Measurements from ENCODE around the gene CLOCK.

Gene CLOCK

GRCh38 chr4:55518442-55518841, 28.3 kb downstream of the CLOCK start:
- no peak overlapping the region for H3K27ac ChIP-seq
- TF ChIP-seq ZFX (IDR thresholded peaks at IDR 0.05; ENCODE audit: borderline replicate concordance) (no peak), CTCF (IDR thresholded peaks at IDR 0.05) (no peak)

DNA sequence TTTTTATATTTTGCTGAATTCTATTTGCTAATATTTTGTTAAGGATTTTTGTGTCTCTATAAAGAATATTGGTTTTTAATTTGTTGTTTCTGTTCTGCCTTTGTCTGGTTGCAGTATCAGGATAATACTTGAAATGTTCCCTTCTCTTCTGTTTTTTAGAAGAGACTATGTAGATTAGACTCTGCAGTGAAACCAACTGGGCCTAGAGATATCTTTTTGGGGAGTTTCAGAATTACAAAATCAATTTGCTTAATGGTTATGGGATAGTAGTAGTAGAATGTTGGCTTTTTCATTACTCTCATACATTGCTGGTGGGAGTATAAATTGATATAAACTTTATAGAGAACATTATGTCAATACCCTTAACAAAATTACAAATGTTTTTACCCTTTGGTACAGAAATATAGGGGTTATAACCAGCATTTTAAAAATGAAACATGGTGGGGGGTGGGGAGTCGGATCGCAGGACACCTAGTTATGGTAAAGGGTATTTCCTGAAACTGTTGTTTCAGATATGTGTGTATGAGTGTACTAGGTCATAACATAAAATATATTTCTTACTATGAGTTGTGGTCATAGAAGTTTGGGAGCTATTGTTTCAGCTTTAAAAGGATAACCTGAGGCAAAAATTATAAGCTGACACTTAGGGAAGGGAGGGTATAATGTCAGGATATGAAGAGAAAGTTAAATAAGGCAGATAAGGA, 29.0 kb downstream of the CLOCK start:
- H3K27ac ChIP-seq, result no peak overlapping the region
- no peak for TF ChIP-seq ZFX (IDR thresholded peaks at IDR 0.05; ENCODE audit: borderline replicate concordance)
- no peak for TF ChIP-seq CTCF (IDR thresholded peaks at IDR 0.05)

DNA sequence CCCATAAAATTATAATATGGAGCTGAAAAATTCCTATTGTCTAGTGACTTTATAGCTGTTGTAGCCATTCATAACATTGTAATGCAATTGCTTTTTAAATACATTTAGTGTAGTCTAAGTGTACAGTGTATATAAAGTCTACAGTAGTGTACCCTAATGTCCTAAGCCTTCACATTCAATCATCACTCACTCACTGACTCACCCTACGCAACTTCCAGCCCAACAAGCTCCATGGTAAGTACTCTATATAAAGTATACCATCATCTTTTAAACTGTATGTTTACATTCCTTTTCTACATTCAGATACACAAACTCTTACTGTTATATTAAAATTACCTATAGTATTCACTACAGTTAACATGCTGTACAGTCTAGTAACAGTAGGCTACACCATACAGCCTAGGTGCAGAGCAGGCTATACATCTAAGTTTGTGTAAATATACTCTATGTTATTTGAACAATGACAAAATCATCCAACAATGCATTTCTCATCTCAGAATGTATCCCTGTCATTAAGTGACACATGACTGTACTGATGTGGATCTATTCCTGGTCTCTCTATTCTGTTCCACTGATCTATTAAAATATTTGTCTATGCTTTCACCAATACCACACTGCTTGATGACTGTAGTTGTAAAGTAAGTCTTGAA, 33.7 kb downstream of the CLOCK start:
- no peak overlapping the region for H3K27ac ChIP-seq
- TF ChIP-seq ZFX (IDR thresholded peaks at IDR 0.05; ENCODE audit: borderline replicate concordance) (no peak), CTCF (IDR thresholded peaks at IDR 0.05) (no peak)

DNA sequence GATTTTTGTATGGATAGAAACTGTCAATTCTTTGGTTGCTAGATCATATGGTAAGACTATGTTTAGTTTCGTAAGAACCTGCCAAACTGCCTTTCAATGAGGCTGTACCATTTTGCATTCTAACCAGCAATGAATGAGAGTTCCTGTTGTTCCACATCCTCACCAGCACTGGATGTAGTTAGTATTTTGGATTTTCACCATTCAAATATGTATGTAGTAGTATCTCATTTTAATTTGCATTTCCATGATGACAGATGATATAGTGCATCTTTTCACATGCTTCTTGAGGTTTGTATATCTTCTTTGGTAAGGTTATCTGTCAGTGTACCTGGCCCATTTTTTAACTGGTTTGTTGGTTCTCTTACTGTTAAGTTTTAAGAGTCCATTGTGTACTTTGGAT, 34.6 kb downstream of the CLOCK start:
- no peak for TF ChIP-seq CTCF (IDR thresholded peaks at IDR 0.05)
- TF ChIP-seq ZFX (IDR thresholded peaks at IDR 0.05; ENCODE audit: borderline replicate concordance), result no peak
- no peak overlapping the region for H3K27ac ChIP-seq

DNA sequence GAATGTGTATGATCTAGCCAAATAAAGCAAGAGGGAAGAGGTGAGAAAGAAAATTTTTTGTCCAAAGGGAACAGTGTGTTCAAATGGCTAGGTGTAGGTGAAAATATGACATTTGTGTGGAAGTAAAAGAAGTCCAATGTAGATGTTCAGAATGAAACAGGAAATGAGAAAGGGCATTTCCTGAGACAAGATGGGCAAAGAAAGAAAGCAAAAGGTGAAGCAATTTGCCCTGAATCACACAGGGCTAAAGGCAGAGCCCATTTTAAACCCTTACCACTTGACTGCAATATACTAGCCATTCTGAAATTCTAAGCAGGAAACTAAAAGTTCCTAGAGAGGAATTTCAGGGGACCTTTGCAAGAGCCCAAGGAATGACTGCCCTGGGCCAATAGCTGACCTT, 36.0 kb downstream of the CLOCK start:
- no peak overlapping the region for H3K27ac ChIP-seq
- TF ChIP-seq CTCF (IDR thresholded peaks at IDR 0.05), result no peak
- TF ChIP-seq ZFX (IDR thresholded peaks at IDR 0.05; ENCODE audit: borderline replicate concordance), result no peak

- TF ChIP-seq ZFX (IDR thresholded peaks at IDR 0.05; ENCODE audit: borderline replicate concordance) (no peak), CTCF (IDR thresholded peaks at IDR 0.05) (no peak)
- no peak overlapping the region for H3K27ac ChIP-seq
These were observed 37.4 kb downstream of the CLOCK start for GRCh38 chr4:55509266-55509665.

DNA sequence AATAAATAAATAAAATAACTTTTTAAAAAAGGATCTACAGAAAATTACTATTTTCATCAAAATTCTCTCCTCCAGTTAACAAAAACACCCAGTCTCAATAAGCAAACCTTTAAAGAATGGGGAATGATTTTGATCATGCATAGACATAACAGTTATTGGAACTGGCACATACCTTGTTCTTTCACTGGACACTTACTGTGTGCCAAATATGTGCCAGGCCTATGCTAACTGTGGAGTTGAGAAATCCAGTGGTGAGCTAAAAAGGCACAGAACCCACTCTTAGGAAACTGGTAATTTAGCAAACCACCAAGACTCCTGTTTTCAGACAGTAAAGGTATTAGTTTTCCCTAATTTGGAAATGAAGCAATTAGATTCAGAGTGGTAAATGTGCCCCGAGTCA, 39.1 kb downstream of the CLOCK start:
- TF ChIP-seq CTCF (IDR thresholded peaks at IDR 0.05), result no peak
- no peak for TF ChIP-seq ZFX (IDR thresholded peaks at IDR 0.05; ENCODE audit: borderline replicate concordance)
- no peak overlapping the region for H3K27ac ChIP-seq

Measured in 22Rv1 (cell line).